BJ (cell line): ENCODE measurements around the gene SUN1. TPM values are rescaled to one million over a fixed set of nuclear protein-coding genes. Genes with fewer than 3 reads are reported as not detected.

Source experiments
- CTCF ChIA-PET: fragments of 350-600 bp; formaldehyde crosslinking; extraction: SDS; loops from one replicate; lab custom pipeline; 2021; ENCODE audit warnings: antibody characterized with exemption, inconsistent platforms; lab: Yijun Ruan, JAX
- POLR2A ChIA-PET: fragments of 300-600 bp; sonication (Branson Sonifier 250); formaldehyde crosslinking; extraction: SDS; loops from one replicate; lab custom pipeline; 2021; ENCODE audit warnings: antibody characterized with exemption; lab: Charles Lee
- DNase-seq: peaks from one replicate; pipeline ENCODE4 v3.0.0-alpha.2; 2011; ENCODE audit warnings: low read depth
- H3K27me3 ChIP-seq: 2 replicates; pipeline ENCODE4 v1.6.0; 2011; ENCODE audit warnings: low read length; ENCODE audit not compliant: control insufficient read depth, insufficient read depth
- H3K36me3 ChIP-seq: 2 replicates; pipeline ENCODE4 v1.5.1; 2011; ENCODE audit warnings: low read length; ENCODE audit not compliant: control insufficient read depth, insufficient read depth
- H3K4me3 ChIP-seq: 2 replicates; pipeline ENCODE4 v1.5.1; 2011; ENCODE audit warnings: low read depth, mild to moderate bottlenecking, control low read depth, low read length
- CTCF ChIP-seq: IDR thresholded peaks from 2 replicates; pipeline ENCODE4 v1.5.1; 2011; ENCODE audit warnings: low read depth, mild to moderate bottlenecking, control low read depth, inconsistent platforms, low read length, moderate library complexity; ENCODE audit not compliant: insufficient read depth
- polyA plus RNA-seq: library from polyadenylated mRNA; depleted of rRNA; stranded (reverse); fragments of >200 nt; gene quantifications from 2 replicates; pipeline ENCODE4 v1.2.3, GENCODE V29; 2011

SUN1 gene
- polyA plus RNA-seq, 1 experiment = 222 TPM

DNA sequence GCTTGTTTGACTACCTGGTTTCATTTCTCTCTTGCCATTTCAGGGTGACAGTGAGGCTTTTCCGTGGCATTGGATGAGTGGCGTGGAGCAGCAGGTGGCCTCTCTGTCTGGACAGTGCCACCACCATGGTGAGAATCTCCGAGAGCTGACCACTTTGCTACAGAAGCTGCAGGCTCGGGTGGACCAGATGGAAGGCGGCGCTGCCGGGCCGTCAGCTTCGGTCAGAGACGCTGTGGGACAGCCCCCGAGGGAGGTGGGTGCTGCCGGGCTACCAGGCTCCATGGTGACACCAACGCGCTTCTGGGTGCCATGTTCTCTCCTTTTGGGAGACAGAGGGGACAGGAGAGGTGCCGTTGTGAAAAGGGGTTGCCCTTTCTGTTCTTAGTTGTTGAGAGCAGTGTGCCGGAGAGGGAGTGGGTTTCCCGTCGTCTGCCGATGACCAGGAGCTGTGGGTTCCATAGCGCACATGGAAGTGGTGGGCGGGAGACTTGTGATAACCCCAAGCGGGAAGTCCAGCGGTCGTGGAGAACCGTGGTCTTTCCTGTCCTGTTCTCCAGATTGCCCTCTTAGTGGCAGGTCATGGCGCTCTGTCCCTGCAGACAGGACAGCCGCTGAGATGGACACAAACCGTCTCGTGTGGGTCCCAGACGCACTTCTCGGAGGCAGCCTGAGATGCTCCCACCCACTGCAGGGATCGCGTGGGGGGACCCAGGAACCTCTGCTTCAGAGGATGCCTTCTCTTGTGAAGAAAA, 21.3 kb downstream of the SUN1 start:
- ChIA-PET CTCF (interaction anchor here (0.7 to 1.2 kb wide), 2 partner anchors 12 to 17 kb away, joined by 3 read pairs; no protein-coding TSS in a partner anchor), POLR2A (no interaction called here)
- peaks cover 41% of the 10 kb centered on the region for H3K36me3 ChIP-seq
- no peak overlapping the region for H3K4me3 ChIP-seq
- no peaks in the 10 kb centered on the region for H3K27me3 ChIP-seq
- no peak for DNase-seq
- no peak for TF ChIP-seq CTCF

DNA sequence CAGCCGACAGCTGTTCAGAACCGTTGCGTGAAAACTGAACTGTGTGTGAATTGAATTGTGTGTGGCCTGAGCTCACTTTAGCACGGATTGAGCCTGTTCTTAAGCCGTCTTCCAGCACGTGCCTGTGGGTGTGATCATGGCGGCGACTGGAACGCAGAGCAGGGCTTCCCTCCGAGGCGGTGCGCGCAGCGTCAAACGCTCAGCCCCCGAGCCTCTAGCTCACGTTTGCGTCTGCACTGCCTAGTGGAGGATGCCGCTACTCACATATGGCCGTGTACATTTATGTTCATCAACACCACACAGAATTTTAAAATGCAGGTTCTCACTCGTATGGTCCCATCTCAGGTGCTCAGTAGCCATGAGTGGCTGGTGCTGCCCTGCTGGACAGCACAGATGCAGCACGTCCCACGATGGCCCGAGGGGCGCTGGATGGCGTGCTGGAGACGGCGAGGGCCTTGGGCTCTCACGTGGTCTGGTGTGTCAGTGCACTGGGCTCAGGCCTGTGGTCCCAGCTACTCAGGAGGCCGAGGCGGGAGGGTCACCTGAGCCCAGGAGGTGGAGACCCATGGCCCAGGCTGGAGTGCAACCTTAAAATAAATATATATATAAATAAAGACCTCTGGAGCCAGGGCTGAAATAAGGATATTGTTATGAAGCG, 22.0 kb downstream of the SUN1 start:
- Histone ChIP-seq H3K36me3 (peaks cover 42% of the 10 kb centered on the region), H3K4me3 (no peak overlapping the region), H3K27me3 (no peaks in the 10 kb centered on the region)
- no peak for DNase-seq
- no peak for TF ChIP-seq CTCF
- ChIA-PET CTCF (interaction anchor here (0.7 to 1.2 kb wide), 2 partner anchors 12 to 18 kb away, joined by 3 read pairs; no protein-coding TSS in a partner anchor), POLR2A (no interaction called here)

- TF ChIP-seq CTCF = no peak
- DNase-seq = no peak
- Histone ChIP-seq H3K36me3 (peaks cover 49% of the 10 kb centered on the region), H3K27me3 (no peaks in the 10 kb centered on the region), H3K4me3 (no peak overlapping the region)
- ChIA-PET POLR2A (no interaction called here), CTCF (no interaction called here)
Observed at GRCh38 chr7:855686-856369, 23.6 kb downstream of the SUN1 start.

DNA sequence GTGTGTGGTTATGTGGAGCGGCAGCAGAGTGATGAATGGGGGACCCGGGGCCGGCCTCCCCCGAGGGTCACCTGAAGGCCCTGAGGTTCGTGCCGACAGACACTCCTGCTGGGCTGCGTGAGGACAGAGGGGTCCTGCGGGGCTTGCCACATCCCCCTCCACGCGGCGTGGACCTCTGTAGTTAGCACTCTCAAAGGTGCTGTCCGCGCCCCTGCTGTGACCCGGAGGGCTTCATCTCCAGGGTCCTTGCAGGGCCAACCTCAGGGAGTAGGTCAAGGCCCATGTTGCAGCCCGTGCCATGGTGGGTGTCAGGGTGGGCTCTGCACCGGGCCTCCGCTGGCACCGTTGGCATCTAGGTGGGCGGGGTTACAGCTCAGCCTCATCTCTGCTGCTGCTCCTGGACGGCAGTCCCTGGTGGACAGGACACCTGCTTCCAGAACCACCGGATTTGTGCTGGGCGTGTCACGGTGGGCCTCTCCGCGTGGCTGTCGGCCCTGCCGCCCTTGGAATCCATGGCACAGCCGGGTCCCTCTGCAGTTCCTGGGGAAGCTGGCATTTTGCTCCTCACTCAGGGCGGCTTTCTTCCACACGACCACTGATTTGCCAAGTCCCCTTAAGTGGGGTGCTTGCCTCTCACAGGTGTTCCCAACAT, 24.3 kb downstream of the SUN1 start:
- ChIA-PET POLR2A (no interaction called here), CTCF (interaction anchor here (1.0 to 1.8 kb wide), 4 partner anchors 10 to 20 kb away, joined by 3 to 7 read pairs (median 3); no protein-coding TSS in a partner anchor)
- peaks cover 51% of the 10 kb centered on the region for H3K36me3 ChIP-seq
- no peak for DNase-seq
- H3K4me3 ChIP-seq = no peak overlapping the region
- TF ChIP-seq CTCF = no peak
- H3K27me3 ChIP-seq = no peaks in the 10 kb centered on the region
